Activated CD8-positive, alpha-beta T cell treated with anti-CD3 and anti-CD28 coated beads for 36 hours (primary cell): ENCODE data around the gene GREB1L. TPM values are rescaled to one million over a fixed set of nuclear protein-coding genes. Genes with fewer than 3 reads are reported as not detected.

ENCODE experiments used
- ATAC-seq: fragments of 200-7000 bp; cut with Tn5 transposase; one replicate; pipeline ENCODE4 v1.10.0; 2021; ENCODE audit warnings: mild to moderate bottlenecking, moderate library complexity
- CTCF ChIA-PET: fragments of 350-600 bp; sonication (Branson Sonifier 250); formaldehyde crosslinking; loops from one replicate; lab custom pipeline; 2021; ENCODE audit warnings: antibody characterized with exemption; lab: Charles Lee
- POLR2A ChIA-PET: fragments of 350-600 bp; sonication (Branson Sonifier 250); formaldehyde crosslinking; loops from one replicate; lab custom pipeline; 2021; ENCODE audit warnings: antibody characterized with exemption; lab: Charles Lee
- DNase-seq: peaks from one replicate; pipeline ENCODE4 v3.0.0-alpha.2; 2020
- H3K27ac Mint-ChIP-seq: one replicate; pipeline ENCODE4 v1.8.0; 2021; ENCODE audit warnings: mild to moderate bottlenecking, mixed read lengths
- H3K27me3 Mint-ChIP-seq: one replicate; pipeline ENCODE4 v1.8.0; 2021; ENCODE audit warnings: mixed read lengths
- H3K36me3 Mint-ChIP-seq: one replicate; pipeline ENCODE4 v1.8.0; 2021; ENCODE audit warnings: low read depth, mixed read lengths
- H3K4me1 Mint-ChIP-seq: one replicate; pipeline ENCODE4 v1.8.0; 2021; ENCODE audit warnings: low read depth, mixed read lengths
- H3K4me3 Mint-ChIP-seq: one replicate; pipeline ENCODE4 v1.8.0; 2021; ENCODE audit warnings: mild to moderate bottlenecking, moderate library complexity, mixed read lengths
- H3K9me3 Mint-ChIP-seq: one replicate; pipeline ENCODE4 v1.8.0; 2021; ENCODE audit warnings: mixed read lengths
- intact Hi-C: fragments of 100-400 bp; cut with micrococcal nuclease; formaldehyde crosslinking; loops from one replicate; pipeline ENCODE4 v1.10.0; 2022
- total RNA-seq, 2 experiments: library from RNA; stranded (reverse); gene quantifications; one replicate each; pipeline ENCODE4 v1.2.3, GENCODE V29; 2021
- TF ChIP-seq, protein P1 (sequence below): fragments of 200-600 bp; IDR thresholded peaks from one replicate; pipeline ENCODE4 v1.8.0; 2022; ENCODE audit warnings: antibody characterized with exemption, mild to moderate bottlenecking

GREB1L gene
- total RNA-seq, 2 experiments from 2014 or later, result not detected

DNA sequence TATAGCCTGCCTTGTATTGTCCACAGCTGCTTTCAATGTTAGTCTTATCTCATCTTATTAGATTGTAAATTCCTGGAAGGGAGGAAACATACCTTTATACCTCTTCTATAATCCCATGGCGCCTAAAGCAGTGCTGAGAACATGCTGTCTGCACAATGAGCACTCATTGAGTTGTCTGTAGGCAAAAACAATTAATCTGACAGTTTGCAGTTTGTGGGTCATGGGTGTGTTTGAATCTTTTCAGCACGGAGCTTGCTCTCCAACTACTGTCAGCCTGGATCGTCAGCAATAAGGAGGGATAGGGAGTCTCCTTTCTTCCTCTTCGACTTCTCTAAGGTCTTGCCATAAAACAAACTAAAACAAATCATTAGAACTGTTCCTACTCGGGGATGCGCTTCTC lies 26.5 kb upstream of the GREB1L start:
- no peaks in the 10 kb centered on the region for H3K36me3 Mint-ChIP-seq
- DNase-seq, result no peak
- no peaks in the 10 kb centered on the region for H3K4me1 Mint-ChIP-seq
- ATAC-seq, result no peak
- no peak overlapping the region for H3K27ac Mint-ChIP-seq
- no peaks in the 10 kb centered on the region for H3K27me3 Mint-ChIP-seq
- H3K9me3 Mint-ChIP-seq, result no peaks in the 10 kb centered on the region
- no peak overlapping the region for H3K4me3 Mint-ChIP-seq
- POLR2A ChIA-PET, result no interaction called here
- CTCF ChIA-PET, result interaction anchor here (2.0 to 2.6 kb wide), 2 partner anchors 20 kb away, joined by 7 to 8 read pairs; no protein-coding TSS in a partner anchor
- TF ChIP-seq, protein P1, sequence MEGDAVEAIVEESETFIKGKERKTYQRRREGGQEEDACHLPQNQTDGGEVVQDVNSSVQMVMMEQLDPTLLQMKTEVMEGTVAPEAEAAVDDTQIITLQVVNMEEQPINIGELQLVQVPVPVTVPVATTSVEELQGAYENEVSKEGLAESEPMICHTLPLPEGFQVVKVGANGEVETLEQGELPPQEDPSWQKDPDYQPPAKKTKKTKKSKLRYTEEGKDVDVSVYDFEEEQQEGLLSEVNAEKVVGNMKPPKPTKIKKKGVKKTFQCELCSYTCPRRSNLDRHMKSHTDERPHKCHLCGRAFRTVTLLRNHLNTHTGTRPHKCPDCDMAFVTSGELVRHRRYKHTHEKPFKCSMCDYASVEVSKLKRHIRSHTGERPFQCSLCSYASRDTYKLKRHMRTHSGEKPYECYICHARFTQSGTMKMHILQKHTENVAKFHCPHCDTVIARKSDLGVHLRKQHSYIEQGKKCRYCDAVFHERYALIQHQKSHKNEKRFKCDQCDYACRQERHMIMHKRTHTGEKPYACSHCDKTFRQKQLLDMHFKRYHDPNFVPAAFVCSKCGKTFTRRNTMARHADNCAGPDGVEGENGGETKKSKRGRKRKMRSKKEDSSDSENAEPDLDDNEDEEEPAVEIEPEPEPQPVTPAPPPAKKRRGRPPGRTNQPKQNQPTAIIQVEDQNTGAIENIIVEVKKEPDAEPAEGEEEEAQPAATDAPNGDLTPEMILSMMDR, result no peak
- intact Hi-C loops, result loop anchor here (10.0 kb wide), 1 partner anchor 61 kb away; no protein-coding TSS in a partner anchor

DNA sequence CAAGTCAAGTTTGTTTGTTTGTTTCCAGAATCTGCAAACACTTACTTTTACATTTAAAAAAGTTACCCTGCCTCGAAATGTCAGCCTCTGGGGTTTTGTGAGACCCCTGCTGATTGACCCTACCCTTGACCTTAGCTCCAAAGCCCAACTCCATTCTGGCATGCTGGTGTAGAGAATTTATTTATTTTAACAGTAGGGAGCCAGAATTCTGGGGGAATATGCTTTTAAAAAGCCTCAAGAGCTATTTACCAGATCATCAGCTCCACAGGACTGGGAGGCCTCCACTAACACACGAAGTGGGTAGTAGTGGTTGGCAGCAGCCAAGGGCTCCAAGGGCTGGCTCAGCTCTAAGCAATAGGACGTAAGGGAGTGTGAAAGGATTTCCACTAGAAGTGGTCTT lies 23.2 kb upstream of the GREB1L start:
- no peak overlapping the region for H3K27ac Mint-ChIP-seq
- intact Hi-C loops, result loop anchor here (10.0 kb wide), 1 partner anchor 64 kb away; no protein-coding TSS in a partner anchor
- ATAC-seq, result no peak
- no peaks in the 10 kb centered on the region for H3K4me1 Mint-ChIP-seq
- H3K9me3 Mint-ChIP-seq, result no peaks in the 10 kb centered on the region
- no peak for DNase-seq
- POLR2A ChIA-PET, result no interaction called here
- CTCF ChIA-PET, result interaction anchor here (1.0 kb wide), 1 partner anchor 24 kb away, joined by 6 read pairs; no protein-coding TSS in a partner anchor
- no peaks in the 10 kb centered on the region for H3K27me3 Mint-ChIP-seq
- TF ChIP-seq, protein P1, result no peak
- H3K4me3 Mint-ChIP-seq, result no peak overlapping the region
- H3K36me3 Mint-ChIP-seq, result no peaks in the 10 kb centered on the region

DNA sequence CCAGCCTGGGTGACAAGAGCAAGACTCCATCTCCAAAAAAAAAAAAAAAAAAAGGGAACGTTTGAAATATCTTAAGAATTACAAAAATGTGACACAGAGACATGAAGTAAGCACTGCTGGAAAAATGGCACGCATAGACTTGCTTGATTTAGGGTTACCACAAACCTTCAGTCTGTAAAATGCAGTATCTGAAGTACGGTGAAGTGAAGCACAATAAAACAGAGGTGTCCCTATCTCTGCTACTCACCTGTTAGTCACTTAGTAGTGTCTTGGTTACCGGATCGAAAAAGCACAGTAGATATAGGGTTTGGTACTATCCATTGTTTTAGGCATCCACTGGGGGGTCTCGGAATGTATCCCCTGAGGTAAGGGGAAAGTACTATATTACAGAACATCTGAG lies 11.6 kb upstream of the GREB1L start:
- CTCF ChIA-PET, result no interaction called here
- no peak overlapping the region for H3K4me3 Mint-ChIP-seq
- intact Hi-C loops, result no loop called here

DNA sequence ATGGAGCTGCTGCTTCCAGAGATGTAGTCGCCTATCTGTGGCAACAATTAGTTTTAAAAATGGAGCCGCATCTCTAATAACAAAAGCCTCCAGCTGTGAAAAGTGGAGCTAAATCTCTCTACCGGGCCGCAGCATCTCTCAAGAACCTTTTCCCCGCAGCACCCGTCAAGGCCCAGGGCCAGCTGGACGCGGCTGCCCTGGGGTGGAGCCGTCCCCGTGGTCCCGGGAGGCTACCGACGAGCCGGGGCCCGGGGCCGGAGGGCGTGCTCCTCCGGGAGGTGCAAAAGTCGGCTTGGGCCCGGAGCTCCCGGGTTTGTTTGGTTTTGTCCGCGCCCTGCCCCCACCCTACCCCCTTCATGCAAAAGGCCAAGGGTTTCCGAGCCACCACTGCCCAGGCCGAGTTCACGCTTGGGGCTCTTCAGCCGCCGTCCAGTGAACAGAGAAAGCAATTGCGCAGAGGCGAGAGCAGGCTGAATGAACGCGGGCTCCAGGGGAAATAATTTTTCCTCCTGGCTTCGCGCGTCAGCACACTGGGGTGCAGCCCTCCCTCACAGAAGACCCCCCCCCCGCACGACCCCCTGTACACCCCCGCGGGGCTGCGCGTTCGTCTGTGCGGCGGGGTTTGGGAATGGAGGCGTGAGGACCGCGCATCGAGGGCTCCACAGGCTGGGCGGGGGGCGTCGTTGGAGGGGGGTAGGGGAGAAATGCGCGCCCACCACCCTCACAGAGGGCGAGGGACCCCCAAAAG lies 557 bp upstream of the GREB1L start:
- no peak for ATAC-seq
- ChIA-PET CTCF (no interaction called here), POLR2A (no interaction called here)
- peaks cover 9% of the 10 kb centered on the region for H3K4me1 Mint-ChIP-seq
- no peak overlapping the region for H3K4me3 Mint-ChIP-seq
- H3K27me3 Mint-ChIP-seq, result peaks cover 49% of the 10 kb centered on the region
- no peak overlapping the region for H3K27ac Mint-ChIP-seq
- intact Hi-C loops, result no loop called here
- TF ChIP-seq, protein P1, result no peak
- H3K9me3 Mint-ChIP-seq, result no peaks in the 10 kb centered on the region
- DNase-seq, result no peak
- H3K36me3 Mint-ChIP-seq, result no peaks in the 10 kb centered on the region

More for the DNA sequence above, 11.6 kb upstream of the GREB1L start:
- ATAC-seq (no peak), DNase-seq (no peak)
- POLR2A ChIA-PET, result no interaction called here
- Mint-ChIP-seq H3K9me3 (no peaks in the 10 kb centered on the region), H3K4me1 (no peaks in the 10 kb centered on the region), H3K36me3 (no peaks in the 10 kb centered on the region), H3K27ac (no peak overlapping the region), H3K27me3 (peaks cover 5% of the 10 kb centered on the region)
- TF ChIP-seq, protein P1, result no peak

DNA sequence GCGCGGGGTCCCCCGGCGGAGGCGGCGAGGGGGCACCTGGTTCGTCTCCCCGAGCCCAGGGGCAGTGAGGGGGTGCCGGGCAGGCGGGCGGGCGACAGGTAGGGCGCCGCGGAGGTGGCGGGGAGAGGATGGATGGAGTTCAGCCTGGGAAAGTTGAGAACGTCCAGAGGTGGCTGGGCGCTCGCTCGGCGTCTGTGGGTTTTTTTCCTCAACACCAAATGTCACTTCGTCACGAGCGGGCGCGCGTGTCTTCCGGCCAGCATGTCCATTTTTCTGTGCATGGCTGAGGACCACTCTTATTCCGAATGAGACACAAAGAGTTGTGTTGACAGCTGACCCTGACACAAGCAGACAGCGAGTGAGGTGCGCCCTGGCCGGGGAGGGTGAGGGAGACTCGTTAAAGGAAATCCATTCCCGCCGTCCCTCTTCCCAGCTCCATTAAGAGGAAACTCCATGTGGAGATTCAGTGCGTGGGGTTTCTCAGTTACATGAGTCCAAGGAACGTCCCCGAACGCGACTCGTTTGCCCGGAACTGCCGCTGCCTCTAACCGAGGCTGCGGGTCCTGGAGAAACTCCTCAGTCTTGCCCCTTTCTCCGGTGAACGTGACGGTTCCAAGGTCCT lies 859 bp downstream of the GREB1L start:
- Mint-ChIP-seq H3K9me3 (no peaks in the 10 kb centered on the region), H3K27me3 (peaks cover 48% of the 10 kb centered on the region), H3K27ac (no peak overlapping the region), H3K36me3 (no peaks in the 10 kb centered on the region), H3K4me3 (no peak overlapping the region), H3K4me1 (peaks cover 9% of the 10 kb centered on the region)
- ChIA-PET CTCF (interaction anchor here (1.2 kb wide), 1 partner anchor 18 kb away, joined by 3 read pairs; no protein-coding TSS in a partner anchor), POLR2A (no interaction called here)
- no peak for ATAC-seq
- intact Hi-C loops, result no loop called here
- TF ChIP-seq, protein P1, result no peak
- no peak for DNase-seq
